Measurements from ENCODE around the gene CPNE8. TPM values are rescaled to one million over a fixed set of nuclear protein-coding genes. Genes with fewer than 3 reads are reported as not detected.

CPNE8 gene
- total RNA-seq, 2 donors from 2014 or later, result 8.7 to 18.0 TPM

- H3K4me3 Mint-ChIP-seq, result no peak overlapping the region
- Histone ChIP-seq H3K27me3 (ENCODE audit: control insufficient read depth, insufficient read depth, low read length, poor library complexity, severe bottlenecking) (no peaks in the 10 kb centered on the region), H3K9ac (ENCODE audit: extremely low read depth, low read length, poor library complexity, severe bottlenecking) (no peak overlapping the region), H3K36me3 (ENCODE audit: control insufficient read depth, insufficient read depth, low read length) (no peaks in the 10 kb centered on the region), H3K27ac (ENCODE audit: low read depth, low read length) (no peak overlapping the region), H3K9me3 (ENCODE audit: control insufficient read depth, low read length) (no peaks in the 10 kb centered on the region), H3K4me1 (ENCODE audit: control insufficient read depth, insufficient read depth, low read length) (no peaks in the 10 kb centered on the region), H3K4me3 (ENCODE audit: low read length) (no peak overlapping the region)
- H3K27ac Mint-ChIP-seq, result no peak overlapping the region
- 100% methylated on average over 1 of the region's 1 CpG; no CpG with 5 or more reads in 1 of the 2 experiments for whole genome bisulfite sequencing, 2 experiments (ENCODE audit: insufficient coverage in 1 of 2, insufficient read length in 1 of 2)
- no peak for TF ChIP-seq CTCF (conservative IDR thresholded peaks at IDR 0.05)
- peaks cover 3% of the 10 kb centered on the region for H3K36me3 Mint-ChIP-seq (ENCODE audit: low read depth)
- no peaks in the 10 kb centered on the region for H3K27me3 Mint-ChIP-seq (ENCODE audit: insufficient read depth)
- no peak for DNase-seq
- no peaks in the 10 kb centered on the region for H3K4me1 Mint-ChIP-seq
- H3K9me3 Mint-ChIP-seq, result no peaks in the 10 kb centered on the region
These were observed 208.1 kb downstream of the CPNE8 start for GRCh38 chr12:38697289-38697688.

GRCh38 chr12:38695057-38695456 lies 210.3 kb downstream of the CPNE8 start:
- no peaks in the 10 kb centered on the region for H3K36me3 Mint-ChIP-seq (ENCODE audit: low read depth)
- no peak overlapping the region for H3K27ac Mint-ChIP-seq
- Histone ChIP-seq H3K9me3 (ENCODE audit: control insufficient read depth, low read length) (no peaks in the 10 kb centered on the region), H3K9ac (ENCODE audit: extremely low read depth, low read length, poor library complexity, severe bottlenecking) (no peak overlapping the region), H3K27ac (ENCODE audit: low read depth, low read length) (no peak overlapping the region), H3K36me3 (ENCODE audit: control insufficient read depth, insufficient read depth, low read length) (no peaks in the 10 kb centered on the region), H3K4me3 (ENCODE audit: low read length) (no peak overlapping the region), H3K4me1 (ENCODE audit: control insufficient read depth, insufficient read depth, low read length) (no peaks in the 10 kb centered on the region), H3K27me3 (ENCODE audit: control insufficient read depth, insufficient read depth, low read length, poor library complexity, severe bottlenecking) (no peaks in the 10 kb centered on the region)
- no peak for DNase-seq
- H3K4me1 Mint-ChIP-seq, result no peaks in the 10 kb centered on the region
- no peak for TF ChIP-seq CTCF (conservative IDR thresholded peaks at IDR 0.05)
- H3K27me3 Mint-ChIP-seq (ENCODE audit: insufficient read depth), result no peaks in the 10 kb centered on the region
- no peaks in the 10 kb centered on the region for H3K9me3 Mint-ChIP-seq
- no peak overlapping the region for H3K4me3 Mint-ChIP-seq
- WGBS, 2 experiments (ENCODE audit: insufficient coverage in 1 of 2, insufficient read length in 1 of 2), result 55 to 83% methylated on average over 1 to 3 of the region's 3 CpGs

DNA sequence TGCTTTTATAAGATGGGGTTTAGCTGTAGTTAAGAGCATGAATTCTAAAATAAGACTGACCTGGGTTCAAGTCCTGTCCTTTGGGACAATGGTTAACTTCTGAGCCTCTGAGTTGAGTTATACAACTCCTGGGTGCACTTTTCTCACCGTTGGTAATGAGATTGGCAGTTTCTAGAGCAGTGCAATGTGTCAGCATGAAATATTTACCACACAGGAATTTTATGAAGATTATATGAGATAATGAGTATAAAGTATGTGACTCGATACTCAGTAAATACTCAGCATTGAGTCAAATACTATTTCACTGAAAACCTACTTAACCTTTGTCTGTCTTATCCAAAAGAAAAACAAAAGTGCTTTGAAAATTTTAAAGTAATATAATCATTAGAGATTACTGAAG lies 214.2 kb downstream of the CPNE8 start:
- H3K9me3 ChIP-seq (ENCODE audit: control insufficient read depth, low read length), result no peaks in the 10 kb centered on the region
- Mint-ChIP-seq H3K9me3 (no peaks in the 10 kb centered on the region), H3K4me1 (no peaks in the 10 kb centered on the region), H3K4me3 (no peak overlapping the region), H3K27ac (no peak overlapping the region), H3K27me3 (ENCODE audit: insufficient read depth) (no peaks in the 10 kb centered on the region), H3K36me3 (ENCODE audit: low read depth) (no peaks in the 10 kb centered on the region)
- no peak overlapping the region for H3K9ac ChIP-seq (ENCODE audit: extremely low read depth, low read length, poor library complexity, severe bottlenecking)
- H3K27ac ChIP-seq (ENCODE audit: low read depth, low read length), result no peak overlapping the region
- H3K36me3 ChIP-seq (ENCODE audit: control insufficient read depth, insufficient read depth, low read length), result no peaks in the 10 kb centered on the region
- 88% methylated on average over 1 of the region's 2 CpGs; no CpG with 5 or more reads in 1 of the 2 experiments for WGBS, 2 experiments (ENCODE audit: insufficient coverage in 1 of 2, insufficient read length in 1 of 2)
- no peaks in the 10 kb centered on the region for H3K4me1 ChIP-seq (ENCODE audit: control insufficient read depth, insufficient read depth, low read length)
- no peak for TF ChIP-seq CTCF (conservative IDR thresholded peaks at IDR 0.05)
- DNase-seq, result no peak
- H3K4me3 ChIP-seq (ENCODE audit: low read length), result no peak overlapping the region
- no peaks in the 10 kb centered on the region for H3K27me3 ChIP-seq (ENCODE audit: control insufficient read depth, insufficient read depth, low read length, poor library complexity, severe bottlenecking)
